Measurements from ENCODE around the gene TBXAS1.

- TF ChIP-seq POLR2AphosphoS5 (IDR thresholded peaks at IDR 0.05; ENCODE audit: insufficient read depth, low read depth, low read length) (no peak), CTCF (IDR thresholded peaks at IDR 0.05; ENCODE audit: extremely low read depth in 1 of 2, insufficient read depth in 1 of 2, low read depth in 1 of 2, low read length in 2 of 2) (no peak)
Measured at GRCh38 chr7:139940866-139941265, 111.8 kb downstream of the TBXAS1 start.
